Suppressor macrophage treated with lipopolysaccharide for 4 hours (primary cell): ENCODE measurements around the gene ZBTB8OS.

Experiments used
- DNase-seq: peaks from one replicate; pipeline ENCODE4 v3.0.0-alpha.2; 2020

ZBTB8OS gene

DNA sequence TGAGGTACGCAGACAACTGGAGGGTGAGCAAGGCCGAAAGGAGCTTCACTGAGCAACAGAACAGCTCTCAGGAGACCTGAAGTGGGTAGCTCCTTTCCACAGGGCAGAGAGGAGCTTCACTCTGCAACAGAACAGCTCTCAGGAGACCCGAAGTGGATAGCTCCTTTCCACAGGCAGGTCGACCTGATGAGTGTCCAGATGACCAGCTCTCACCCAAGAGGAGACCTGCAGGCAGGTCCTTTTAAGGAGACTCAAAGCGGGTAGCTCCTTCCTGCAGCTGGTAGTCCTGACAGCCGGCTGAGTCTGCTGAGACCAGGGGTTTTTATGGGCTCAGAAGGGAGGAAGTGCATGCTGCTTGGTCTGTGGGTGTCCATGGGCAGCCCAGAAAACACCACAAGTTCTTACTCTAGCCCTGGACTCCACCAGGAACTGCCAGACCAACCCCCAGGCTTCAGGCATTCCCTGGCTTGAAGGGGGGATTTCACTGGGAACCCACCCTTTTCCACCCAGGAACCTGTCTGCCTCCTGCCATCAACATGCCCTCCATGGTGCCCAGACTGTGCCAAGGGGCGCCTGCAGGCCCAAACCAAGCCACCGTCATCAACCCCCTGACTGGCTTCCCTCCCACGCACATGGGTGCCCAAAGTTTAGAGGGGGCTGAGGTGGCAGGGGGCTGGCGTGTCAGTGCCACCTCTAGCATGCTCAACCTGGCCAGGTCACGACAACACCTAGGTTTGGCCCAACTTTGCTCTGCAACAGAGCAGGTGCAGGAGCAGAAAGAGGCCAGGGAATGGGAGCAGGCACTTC lies 43.6 kb downstream of the ZBTB8OS start:
- no peak for DNase-seq

DNA sequence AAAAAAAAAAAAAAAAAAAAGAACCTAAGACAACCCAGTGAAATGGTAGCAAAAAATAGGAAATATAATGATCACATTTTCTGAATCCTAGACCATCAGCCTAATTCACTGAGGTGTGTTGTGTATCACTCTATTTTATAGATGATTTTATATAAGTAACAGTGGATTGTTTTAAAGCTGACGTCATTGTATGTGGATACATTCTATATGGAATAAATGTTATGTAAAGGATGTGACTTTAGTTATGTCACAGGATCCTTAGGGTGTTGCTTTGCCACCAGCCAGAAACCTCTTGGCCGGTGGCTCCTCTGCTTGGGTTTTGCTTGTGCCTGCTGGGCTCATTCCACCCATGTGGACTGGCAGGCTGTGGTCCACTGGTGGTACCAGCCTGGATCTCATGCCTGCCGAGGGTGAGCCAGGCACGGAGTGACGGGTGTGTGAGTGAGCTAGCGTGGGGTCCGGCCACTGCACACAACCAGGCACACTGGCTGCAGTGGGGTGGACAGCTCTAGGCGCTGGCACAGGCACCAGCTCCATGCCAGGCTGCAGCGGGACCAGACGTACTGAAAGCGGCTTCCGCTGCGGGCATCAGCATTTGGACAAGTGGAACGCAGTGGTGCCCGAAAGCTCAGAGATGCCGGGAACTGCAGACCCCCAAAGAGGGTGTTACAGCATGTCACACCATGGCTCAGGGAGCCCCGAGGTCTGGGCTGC lies 44.5 kb downstream of the ZBTB8OS start:
- no peak for DNase-seq

DNA sequence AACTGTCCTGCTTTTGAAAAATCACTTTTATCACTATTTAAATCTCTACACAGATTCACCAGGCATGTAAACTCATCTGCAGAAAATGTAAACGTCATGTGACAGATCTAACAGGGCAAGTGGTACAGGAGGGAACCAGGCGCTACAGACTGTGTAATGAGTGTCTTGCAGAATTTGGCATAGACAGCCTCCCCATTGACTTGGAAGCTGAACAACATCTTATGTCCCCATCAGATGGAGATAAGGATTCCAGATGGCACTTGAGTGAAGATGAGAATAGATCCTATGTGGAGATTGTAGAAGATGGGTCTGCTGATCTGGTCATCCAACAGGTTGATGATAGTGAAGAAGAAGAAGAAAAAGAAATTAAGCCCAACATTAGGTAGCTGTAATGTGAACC lies 50.3 kb downstream of the ZBTB8OS start:
- DNase-seq = no peak

DNA sequence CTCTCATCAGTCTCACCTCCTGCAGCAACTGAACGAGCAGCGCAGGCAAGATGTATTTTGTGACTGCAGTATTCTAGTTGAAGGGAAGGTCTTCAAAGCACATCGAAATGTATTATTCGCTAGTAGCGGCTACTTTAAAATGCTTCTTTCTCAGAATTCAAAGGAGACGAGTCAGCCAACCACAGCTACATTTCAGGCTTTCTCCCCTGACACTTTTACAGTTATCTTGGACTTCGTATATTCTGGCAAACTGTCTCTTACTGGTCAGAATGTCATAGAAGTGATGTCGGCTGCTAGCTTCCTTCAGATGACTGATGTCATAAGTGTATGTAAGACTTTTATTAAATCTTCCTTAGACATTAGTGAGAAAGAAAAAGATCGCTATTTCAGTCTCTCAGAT lies 57.4 kb downstream of the ZBTB8OS start:
- no peak for DNase-seq

DNA sequence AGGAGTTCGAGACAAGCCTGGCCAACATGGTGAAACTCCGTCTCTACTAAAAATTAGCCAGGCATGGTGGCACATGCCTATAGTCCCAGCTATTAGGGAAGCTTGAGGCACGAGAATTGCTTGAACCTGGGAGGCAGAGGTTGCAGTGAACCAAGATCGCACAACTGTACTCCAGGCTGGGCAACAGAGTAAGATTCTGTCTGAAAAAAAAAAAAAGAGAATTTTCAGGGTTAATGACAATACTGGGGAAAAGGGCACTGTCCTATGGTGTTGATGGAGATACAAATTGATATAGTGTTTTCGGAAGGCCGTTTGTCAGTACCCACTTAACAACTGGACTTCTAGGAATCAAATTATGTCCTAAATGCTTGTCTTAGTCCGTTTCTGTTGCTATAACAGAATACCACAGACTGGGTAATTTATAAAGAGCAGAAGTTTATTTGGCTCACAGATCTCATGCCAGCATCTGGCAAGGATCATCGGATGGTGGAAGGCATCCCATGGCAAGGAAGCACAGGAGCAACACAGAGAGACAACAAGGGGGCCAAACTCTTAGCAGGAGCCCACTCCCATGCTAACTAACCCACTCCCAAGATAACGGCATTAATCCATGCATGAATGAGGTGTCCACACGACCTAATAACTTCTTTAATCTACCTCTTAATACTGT lies 69.9 kb downstream of the ZBTB8OS start:
- no peak for DNase-seq
